Mesenchymal stem cell (in vitro differentiated cells and primary cell): Measurements from ENCODE around the gene HOXA3.

Source experiments
- DNase-seq: peaks from one replicate; pipeline ENCODE4 v3.0.0-alpha.2; 2013
- H2AFZ ChIP-seq: one replicate; pipeline ENCODE4 v1.6.1; 2013; ENCODE audit warnings: low read depth, mild to moderate bottlenecking, control low read depth, inconsistent platforms, low read length, moderate library complexity
- H2AK5ac ChIP-seq: 2 replicates; pipeline ENCODE4 v1.6.1; 2013; ENCODE audit warnings: low read length, moderate library complexity, mild to moderate bottlenecking, inconsistent platforms; ENCODE audit not compliant: severe bottlenecking
- H2BK120ac ChIP-seq: one replicate; pipeline ENCODE4 v1.6.1; 2013; ENCODE audit warnings: low read depth, mild to moderate bottlenecking, inconsistent platforms, low read length, moderate library complexity
- H2BK12ac ChIP-seq, 2 experiments: one replicate each; pipeline ENCODE4 v1.6.1; 2013; ENCODE audit warnings: inconsistent platforms in 2 of 2, low read length in 2 of 2, mild to moderate bottlenecking in 2 of 2, moderate library complexity in 2 of 2, control low read depth in 1 of 2
- H2BK15ac ChIP-seq: one replicate; pipeline ENCODE4 v1.6.1; 2013; ENCODE audit warnings: mild to moderate bottlenecking, low read depth, inconsistent platforms; ENCODE audit not compliant: poor library complexity, severe bottlenecking
- H2BK5ac ChIP-seq: 2 replicates; pipeline ENCODE4 v1.6.1; 2013; ENCODE audit warnings: low read depth, mild to moderate bottlenecking, low read length, control low read depth, inconsistent platforms; ENCODE audit not compliant: poor library complexity, severe bottlenecking
- H3K14ac ChIP-seq, 2 experiments: one replicate each; pipeline ENCODE4 v1.6.1; 2013; ENCODE audit warnings: inconsistent platforms in 2 of 2, low read length in 2 of 2, control low read depth in 1 of 2, mild to moderate bottlenecking in 1 of 2, moderate library complexity in 1 of 2
- H3K18ac ChIP-seq, 2 experiments: one replicate each; pipeline ENCODE4 v1.6.1; 2013; ENCODE audit warnings: inconsistent platforms in 2 of 2, low read length in 2 of 2, control low read depth in 1 of 2, low read depth in 1 of 2, mild to moderate bottlenecking in 1 of 2
- H3K23ac ChIP-seq, 2 experiments: one replicate each; pipeline ENCODE4 v1.6.1; 2013; ENCODE audit warnings: inconsistent platforms in 2 of 2, low read length in 2 of 2, mild to moderate bottlenecking in 2 of 2, moderate library complexity in 2 of 2, control low read depth in 1 of 2
- H3K27ac ChIP-seq: 2 replicates; pipeline ENCODE4 v1.5.1; 2013; ENCODE audit warnings: mild to moderate bottlenecking, moderate library complexity, low read length, control low read depth, inconsistent platforms; ENCODE audit not compliant: poor library complexity, severe bottlenecking
- H3K27me3 ChIP-seq, 2 experiments: 2 replicates each; pipeline versions ENCODE4 v1.6.1 to v1.7.0; 2013; ENCODE audit warnings: low read length in 2 of 2, mild to moderate bottlenecking in 2 of 2, moderate library complexity in 2 of 2, control low read depth in 1 of 2, inconsistent platforms in 1 of 2; ENCODE audit not compliant: control insufficient read depth in 1 of 2, insufficient read depth in 1 of 2
- H3K36me3 ChIP-seq, 2 experiments: 2 replicates each; pipeline versions ENCODE4 v1.6.1 to v1.7.0; 2013; ENCODE audit warnings: low read length in 2 of 2, control low read depth in 1 of 2, inconsistent platforms in 1 of 2, low read depth in 1 of 2, mild to moderate bottlenecking in 1 of 2; ENCODE audit not compliant: insufficient read depth in 2 of 2, control insufficient read depth in 1 of 2
- H3K4ac ChIP-seq, 2 experiments: one replicate each; pipeline ENCODE4 v1.6.1; 2013; ENCODE audit warnings: inconsistent platforms in 2 of 2, low read length in 2 of 2, mild to moderate bottlenecking in 2 of 2, moderate library complexity in 2 of 2, control low read depth in 1 of 2, low read depth in 1 of 2
- H3K4me1 ChIP-seq: 2 replicates; pipeline ENCODE4 v1.6.1; 2013; ENCODE audit warnings: low read depth, low read length, control low read depth; ENCODE audit not compliant: control insufficient read depth, insufficient read depth
- H3K4me2 ChIP-seq: 2 replicates; pipeline ENCODE4 v1.6.1; 2013; ENCODE audit warnings: low read length, mild to moderate bottlenecking, inconsistent platforms; ENCODE audit not compliant: poor library complexity, severe bottlenecking
- H3K4me3 ChIP-seq, 2 experiments: 2 replicates each; pipeline versions ENCODE4 v1.5.1 to v1.7.0; 2013; ENCODE audit warnings: low read length in 2 of 2, mild to moderate bottlenecking in 2 of 2, control low read depth in 1 of 2, low read depth in 1 of 2; ENCODE audit not compliant: insufficient read depth in 1 of 2
- H3K79me1 ChIP-seq: replicated peaks from 2 replicates; pipeline ENCODE4 v1.6.1; 2013; ENCODE audit warnings: mild to moderate bottlenecking, control low read depth, low read length, inconsistent platforms; ENCODE audit not compliant: poor library complexity, severe bottlenecking
- H3K9ac ChIP-seq: 2 replicates; pipeline ENCODE4 v1.7.0; 2013; ENCODE audit warnings: mild to moderate bottlenecking, low read length, moderate library complexity
- H3K9me3 ChIP-seq: 2 replicates; pipeline ENCODE4 v1.7.0; 2013; ENCODE audit warnings: mild to moderate bottlenecking, low read length; ENCODE audit not compliant: control insufficient read depth
- H4K8ac ChIP-seq: one replicate; pipeline ENCODE4 v1.6.1; 2013; ENCODE audit warnings: inconsistent platforms, mild to moderate bottlenecking, low read length, moderate library complexity
- H4K91ac ChIP-seq: one replicate; pipeline ENCODE4 v1.6.1; 2013; ENCODE audit warnings: mild to moderate bottlenecking, low read length, inconsistent platforms
- WGBS: methylation state at CpG from one replicate; pipeline ENCODE4 v1.1.7; 2013; ENCODE audit warnings: mixed read lengths; 5-methylcytosine and 5-hydroxymethylcytosine counted together

The HOXA3 gene

DNA sequence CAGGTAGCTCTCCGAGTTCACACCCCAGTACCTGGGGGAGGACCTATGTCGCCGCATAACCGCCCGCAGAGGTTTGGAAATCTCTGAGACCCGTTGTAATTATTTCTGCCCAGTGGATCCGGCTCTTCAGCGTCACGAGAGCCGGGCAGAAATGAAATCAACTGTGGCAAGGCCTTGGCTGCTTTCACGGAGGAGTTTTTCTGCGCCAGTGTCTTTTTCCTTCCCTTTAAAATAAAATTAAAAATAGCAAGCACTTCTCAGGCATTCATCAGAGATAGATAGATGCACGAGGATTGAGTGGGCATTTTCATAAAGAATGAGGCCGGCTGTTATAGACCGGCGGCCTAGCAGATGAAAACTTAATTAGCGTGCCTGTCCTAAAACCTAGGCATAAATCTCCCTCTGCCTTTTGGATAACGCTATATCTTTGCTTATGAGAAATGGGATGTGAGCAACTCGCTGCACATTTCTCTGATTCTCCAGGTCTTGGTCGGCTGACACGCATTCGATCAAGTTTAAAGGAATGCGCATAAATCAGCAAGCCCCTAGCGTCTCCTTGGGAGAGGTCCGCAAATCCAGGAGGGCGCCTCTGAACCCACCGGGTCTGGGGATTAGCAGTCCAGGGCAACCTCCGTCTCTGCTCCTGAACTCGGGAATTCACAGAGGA, 41.1 kb upstream of the HOXA3 start:
- Histone ChIP-seq H2BK12ac (no peak overlapping the region), H2AK5ac (no peak overlapping the region), H3K4ac (no peak overlapping the region), H2BK5ac (no peak overlapping the region), H3K18ac (no peak overlapping the region), H3K36me3 (peaks cover 0 to 3% of the 10 kb centered on the region in 2 experiments), H3K4me2 (peak overlapping the region; percentile 80), H3K27me3 (peaks cover 60 to 86% of the 10 kb centered on the region in 2 experiments), H2BK120ac (no peak overlapping the region), H3K14ac (no peak overlapping the region), H2AFZ (no peak overlapping the region), H3K27ac (no peak overlapping the region), H4K8ac (no peak overlapping the region), H3K4me1 (peaks cover 24% of the 10 kb centered on the region), H2BK15ac (no peak overlapping the region), H3K23ac (peak overlapping the region in 1 of 2 experiments; percentile 2), H3K9me3 (no peaks in the 10 kb centered on the region), H4K91ac (no peak overlapping the region), H3K4me3 (peak overlapping the region in 1 of 2 experiments; percentile 65), H3K79me1 (peaks cover 3% of the 10 kb centered on the region), H3K9ac (peak overlapping the region; percentile 78)
- no peak for DNase-seq
- WGBS: 20% methylated on average over 27 of the region's 29 CpGs

DNA sequence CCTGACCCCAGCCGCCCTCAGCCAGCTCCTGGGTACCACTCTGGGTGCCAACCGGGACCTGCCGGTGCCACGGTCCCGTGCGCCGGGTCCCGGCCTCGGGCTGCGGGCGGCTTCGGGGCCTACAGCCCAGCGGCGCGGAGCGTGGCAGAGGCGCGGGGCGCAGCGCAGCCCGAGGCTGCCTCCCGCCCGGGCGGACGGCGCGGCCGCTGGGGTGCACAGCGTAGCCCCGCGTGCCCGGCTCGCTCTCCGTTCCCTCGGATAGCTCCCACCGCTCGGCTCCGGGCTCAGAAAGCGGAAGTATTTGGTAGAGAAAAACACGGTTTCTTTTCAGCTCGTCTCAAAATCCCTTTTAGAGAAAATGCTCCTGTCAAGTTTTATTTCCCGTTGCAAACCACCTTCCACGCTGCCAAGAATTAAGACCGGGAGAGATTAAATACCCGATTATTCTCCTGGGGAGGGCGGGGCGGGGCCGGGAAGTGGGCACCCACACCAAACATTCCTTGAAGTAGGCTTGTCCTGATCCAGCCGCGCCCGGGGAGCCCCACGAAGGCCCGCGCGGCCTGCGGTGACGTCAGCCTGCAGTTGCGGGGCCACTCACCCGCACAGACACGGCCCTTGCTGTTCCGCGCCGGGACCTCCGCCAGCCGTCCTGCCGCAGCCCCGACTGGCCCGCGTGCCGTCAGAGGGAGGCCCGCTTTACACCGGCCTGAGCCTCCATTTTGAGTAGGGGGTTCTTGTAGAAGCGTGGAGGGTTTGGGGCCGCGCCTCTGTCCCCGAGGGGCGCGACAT, 40.4 kb upstream of the HOXA3 start:
- H3K18ac ChIP-seq: no peak overlapping the region
- H3K14ac ChIP-seq: no peak overlapping the region
- H3K23ac ChIP-seq: peak overlapping the region; percentile 2 to 51
- H3K79me1 ChIP-seq: peaks cover 3% of the 10 kb centered on the region
- H3K36me3 ChIP-seq: peaks cover 0 to 3% of the 10 kb centered on the region in 2 experiments
- no peaks in the 10 kb centered on the region for H3K9me3 ChIP-seq
- no peak overlapping the region for H2AFZ ChIP-seq
- no peak overlapping the region for H2AK5ac ChIP-seq
- H3K4me2 ChIP-seq: peak overlapping the region; percentile 80
- H2BK5ac ChIP-seq: no peak overlapping the region
- H2BK12ac ChIP-seq: no peak overlapping the region
- H3K9ac ChIP-seq: peak overlapping the region; percentile 78
- H3K4ac ChIP-seq: no peak overlapping the region
- no peak overlapping the region for H4K8ac ChIP-seq
- no peak for DNase-seq
- H3K27me3 ChIP-seq: peaks cover 53 to 83% of the 10 kb centered on the region in 2 experiments
- no peak overlapping the region for H2BK15ac ChIP-seq
- WGBS: 19% methylated on average over 75 of the region's 78 CpGs
- H3K27ac ChIP-seq: no peak overlapping the region
- H3K4me1 ChIP-seq: peaks cover 24% of the 10 kb centered on the region
- peak overlapping the region; percentile 48 to 65 for H3K4me3 ChIP-seq
- no peak overlapping the region for H4K91ac ChIP-seq
- no peak overlapping the region for H2BK120ac ChIP-seq

DNA sequence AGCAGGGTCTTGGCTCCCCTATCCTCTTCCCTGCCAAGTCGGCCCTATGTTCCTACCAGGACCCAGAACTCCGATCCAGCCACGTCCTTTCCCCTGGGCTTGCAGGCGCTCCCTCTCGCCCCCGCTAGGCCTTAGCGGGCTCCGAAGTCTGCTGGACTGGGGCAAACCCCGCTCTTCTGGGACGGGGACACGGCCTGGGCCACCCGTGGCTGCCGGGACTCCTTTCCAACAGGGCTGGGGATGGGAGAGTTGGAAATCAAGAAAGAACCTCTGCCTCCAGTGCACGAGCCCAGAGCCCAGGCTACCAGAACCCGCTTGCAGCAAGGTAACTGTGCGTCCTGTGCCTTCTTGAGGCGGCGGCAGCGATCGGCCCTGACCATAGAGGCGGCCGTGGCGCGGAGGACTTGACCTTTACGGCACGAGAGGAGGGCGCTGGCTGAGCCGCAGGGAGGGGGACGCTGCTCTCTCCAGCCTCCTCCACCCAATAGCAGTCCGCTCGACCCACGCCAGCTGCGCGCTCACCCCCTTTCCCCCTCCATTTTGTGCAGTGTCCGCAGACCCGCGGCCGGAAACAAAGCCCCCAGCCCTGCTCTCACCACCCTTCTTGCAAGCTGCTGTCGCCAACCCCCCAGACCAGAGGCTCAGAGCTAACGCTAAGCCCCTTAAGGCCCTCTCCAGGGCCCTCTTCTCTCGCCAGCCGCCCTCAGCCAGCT, 39.6 kb upstream of the HOXA3 start:
- no peak overlapping the region for H2BK15ac ChIP-seq
- no peak overlapping the region for H2BK5ac ChIP-seq
- no peak overlapping the region for H3K18ac ChIP-seq

More for the DNA sequence above, 39.6 kb upstream of the HOXA3 start:
- Histone ChIP-seq H2AK5ac (no peak overlapping the region), H3K9me3 (no peaks in the 10 kb centered on the region), H3K4me2 (peak overlapping the region; percentile 80), H3K36me3 (peaks cover 0 to 3% of the 10 kb centered on the region in 2 experiments), H4K8ac (peak overlapping the region; percentile 24), H3K4me1 (peaks cover 24% of the 10 kb centered on the region), H2AFZ (no peak overlapping the region), H3K23ac (peak overlapping the region in 1 of 2 experiments; percentile 51), H3K4ac (no peak overlapping the region), H3K14ac (peak overlapping the region in 1 of 2 experiments; percentile 35), H3K27ac (no peak overlapping the region), H3K79me1 (peaks cover 3% of the 10 kb centered on the region), H2BK120ac (no peak overlapping the region), H3K9ac (peak overlapping the region; percentile 78), H3K27me3 (peaks cover 47 to 76% of the 10 kb centered on the region in 2 experiments), H4K91ac (no peak overlapping the region), H2BK12ac (no peak overlapping the region), H3K4me3 (peak overlapping the region; percentile 48 to 65)
- WGBS: 8% methylated on average over 39 of the region's 42 CpGs
- no peak for DNase-seq
